GM12873 (cell line): ENCODE measurements around the gene OR52B6.

Source experiments
- CTCF ChIP-seq: IDR thresholded peaks from 2 replicates; pipeline ENCODE4 v1.5.1; 2012; ENCODE audit warnings: low read depth, mild to moderate bottlenecking, moderate library complexity, low read length, control low read depth; ENCODE audit not compliant: insufficient read depth; ENCODE audit errors: missing control alignments

The OR52B6 gene

GRCh38 chr11:5611627-5612026, 30.9 kb downstream of the OR52B6 start:
- TF ChIP-seq CTCF: peak; percentile 13

- TF ChIP-seq CTCF: no peak
These were observed 38.1 kb downstream of the OR52B6 start for GRCh38 chr11:5618807-5619206.

GRCh38 chr11:5620651-5621521, 40.2 kb downstream of the OR52B6 start:
- TF ChIP-seq CTCF: no peak

- TF ChIP-seq CTCF: no peak
These were observed 40.9 kb downstream of the OR52B6 start for GRCh38 chr11:5621580-5621979.

GRCh38 chr11:5622802-5623201, 42.1 kb downstream of the OR52B6 start:
- TF ChIP-seq CTCF: no peak

GRCh38 chr11:5624489-5625279, 44.0 kb downstream of the OR52B6 start, which contains the start of gene TRIM34:
TSS of gene TRIM34 (plus strand) at chr11:5625001. CDS start at chr11:5632332, 7,331 bp downstream.
- no peak for TF ChIP-seq CTCF

- TF ChIP-seq CTCF: no peak
These were observed 44.6 kb downstream of the OR52B6 start for GRCh38 chr11:5625281-5625680.
